ENCODE data around the gene MAD1L1. TPM values are rescaled to one million over a fixed set of nuclear protein-coding genes. Genes with fewer than 3 reads are reported as not detected.

MAD1L1 gene
- total RNA-seq, 2 donors from 2014 or later = 46.7 to 66.0 TPM

DNA sequence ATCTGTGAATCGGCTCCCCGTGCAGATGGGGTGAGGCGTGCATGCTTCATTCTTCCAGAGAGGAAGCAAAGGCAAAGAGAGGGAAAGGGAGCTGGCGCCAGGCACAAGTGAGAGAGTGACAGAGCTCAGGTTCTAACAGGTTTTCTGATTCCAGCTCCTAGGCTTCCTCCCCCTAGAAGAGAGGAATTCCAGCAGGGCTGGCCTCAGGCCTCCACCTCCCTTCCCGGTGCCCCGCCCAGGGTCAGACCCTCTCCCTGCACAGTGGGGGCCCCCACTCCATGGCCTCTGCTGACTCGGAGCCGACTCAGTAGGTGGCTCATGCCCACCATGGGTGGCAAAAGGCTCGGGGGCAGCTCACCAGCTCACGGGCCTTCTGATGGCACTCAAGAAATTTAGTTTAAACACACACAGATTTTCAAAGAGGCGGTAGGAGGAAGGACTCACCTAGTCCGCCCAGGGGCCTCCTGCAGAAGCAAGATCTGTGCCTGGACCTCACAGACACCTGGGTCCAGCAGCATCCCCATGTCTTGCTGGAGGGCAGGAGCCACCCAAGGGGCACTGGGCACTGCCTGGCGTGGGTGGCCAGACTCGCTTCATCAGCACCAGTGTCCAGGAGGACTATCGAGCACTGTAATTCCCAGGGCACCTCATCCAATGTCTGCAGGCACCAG, 183.5 kb downstream of the MAD1L1 start:
- ATAC-seq (replicated peaks) = no peak
- Mint-ChIP-seq H3K4me1 (no peaks in the 10 kb centered on the region), H3K4me3 (no peak overlapping the region), H3K9me3 (no peaks in the 10 kb centered on the region), H3K36me3 (ENCODE audit: low read depth) (no peaks in the 10 kb centered on the region), H3K27ac (no peak overlapping the region), H3K27me3 (no peaks in the 10 kb centered on the region)

DNA sequence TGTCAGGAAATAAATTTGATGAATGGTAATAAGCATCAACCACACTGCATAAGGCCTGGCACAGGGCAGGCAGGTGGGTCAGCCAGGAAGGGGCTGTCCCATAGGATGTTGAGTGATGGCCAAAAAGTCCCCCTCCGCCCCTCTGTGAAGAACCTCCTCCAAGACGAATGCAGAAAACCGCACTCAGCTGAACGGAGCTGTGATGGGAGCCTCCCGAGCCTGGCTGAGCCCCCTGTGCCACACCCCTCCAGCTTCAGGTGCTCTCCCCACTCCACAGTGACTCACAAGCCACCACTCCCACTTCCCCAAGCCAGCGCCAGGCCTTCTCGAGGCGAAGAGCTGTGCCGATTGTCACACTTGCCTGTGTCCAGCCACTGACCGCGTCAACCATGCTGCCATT, 184.2 kb downstream of the MAD1L1 start:
- Mint-ChIP-seq H3K4me1 (no peaks in the 10 kb centered on the region), H3K4me3 (no peak overlapping the region), H3K27ac (no peak overlapping the region), H3K9me3 (no peaks in the 10 kb centered on the region), H3K36me3 (ENCODE audit: low read depth) (no peaks in the 10 kb centered on the region), H3K27me3 (no peaks in the 10 kb centered on the region)
- no peak for ATAC-seq (replicated peaks)

DNA sequence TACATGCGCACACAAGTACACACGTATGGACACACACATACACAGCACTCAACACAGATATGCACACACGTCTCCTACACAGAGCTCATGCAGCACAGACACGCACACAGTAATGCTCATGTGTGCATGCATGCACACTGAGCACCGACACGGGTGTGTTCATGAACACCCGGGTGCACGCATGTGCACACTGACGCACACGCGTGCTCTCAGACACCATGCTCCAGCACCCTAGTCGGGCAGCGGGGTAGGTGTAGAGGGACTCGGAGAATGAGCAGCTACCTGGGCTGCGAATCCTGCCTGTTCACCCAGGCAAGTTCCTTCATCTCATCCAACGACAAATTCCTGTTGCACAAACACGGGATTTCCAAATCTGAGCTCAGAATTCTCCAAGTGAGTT, 184.7 kb downstream of the MAD1L1 start:
- ATAC-seq (replicated peaks) = no peak
- H3K9me3 Mint-ChIP-seq = no peaks in the 10 kb centered on the region
- H3K27ac Mint-ChIP-seq = no peak overlapping the region
- no peak overlapping the region for H3K4me3 Mint-ChIP-seq
- H3K27me3 Mint-ChIP-seq = no peaks in the 10 kb centered on the region
- no peaks in the 10 kb centered on the region for H3K4me1 Mint-ChIP-seq
- H3K36me3 Mint-ChIP-seq (ENCODE audit: low read depth) = no peaks in the 10 kb centered on the region

DNA sequence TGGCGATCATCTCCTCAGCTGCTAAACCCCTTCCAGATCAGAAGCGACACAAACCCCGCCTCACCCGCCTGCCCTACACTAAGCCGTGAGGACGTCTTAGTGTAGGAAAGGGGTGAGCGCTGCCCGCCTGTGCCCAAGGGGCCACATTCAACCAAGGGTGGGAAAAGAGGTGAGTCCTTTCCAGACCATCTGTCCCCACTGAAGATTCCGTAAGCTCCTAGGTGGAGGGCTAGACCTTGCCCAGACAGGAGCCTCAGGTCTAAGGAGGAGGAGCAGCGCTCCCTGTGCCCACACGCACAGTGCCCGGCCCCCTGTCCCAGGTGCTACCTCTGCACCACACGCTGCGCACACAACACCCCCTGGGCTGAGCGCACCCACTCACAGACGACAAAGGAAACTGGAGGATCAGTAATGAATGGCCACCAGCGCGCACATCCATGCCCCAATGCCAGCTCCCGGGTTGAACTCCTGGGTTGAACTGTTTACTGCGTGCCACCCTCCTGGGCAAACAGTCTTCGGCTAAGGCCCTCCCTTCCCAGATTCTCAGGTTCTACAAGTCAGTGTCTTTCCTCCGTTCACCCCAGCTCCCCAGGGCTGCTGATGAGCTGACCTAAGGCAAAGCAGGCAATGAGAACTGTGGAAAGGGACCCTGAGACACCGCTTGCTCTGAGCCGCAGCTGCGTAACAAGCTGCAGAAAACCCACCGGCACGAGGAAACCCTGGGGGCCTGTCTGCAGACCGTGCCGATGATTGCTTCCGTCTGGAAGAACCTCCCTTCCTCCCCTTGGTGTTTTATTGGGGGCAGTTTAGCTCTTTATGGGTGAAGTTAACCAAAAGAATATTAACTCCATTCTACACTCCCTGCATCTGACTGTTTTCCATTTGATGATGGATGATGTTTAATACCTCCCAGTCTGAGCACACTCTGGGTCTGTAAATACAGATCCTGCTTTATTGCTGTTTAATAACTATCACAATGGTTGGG, 185.9 kb downstream of the MAD1L1 start:
- H3K27me3 Mint-ChIP-seq = no peaks in the 10 kb centered on the region
- H3K9me3 Mint-ChIP-seq = no peaks in the 10 kb centered on the region

DNA sequence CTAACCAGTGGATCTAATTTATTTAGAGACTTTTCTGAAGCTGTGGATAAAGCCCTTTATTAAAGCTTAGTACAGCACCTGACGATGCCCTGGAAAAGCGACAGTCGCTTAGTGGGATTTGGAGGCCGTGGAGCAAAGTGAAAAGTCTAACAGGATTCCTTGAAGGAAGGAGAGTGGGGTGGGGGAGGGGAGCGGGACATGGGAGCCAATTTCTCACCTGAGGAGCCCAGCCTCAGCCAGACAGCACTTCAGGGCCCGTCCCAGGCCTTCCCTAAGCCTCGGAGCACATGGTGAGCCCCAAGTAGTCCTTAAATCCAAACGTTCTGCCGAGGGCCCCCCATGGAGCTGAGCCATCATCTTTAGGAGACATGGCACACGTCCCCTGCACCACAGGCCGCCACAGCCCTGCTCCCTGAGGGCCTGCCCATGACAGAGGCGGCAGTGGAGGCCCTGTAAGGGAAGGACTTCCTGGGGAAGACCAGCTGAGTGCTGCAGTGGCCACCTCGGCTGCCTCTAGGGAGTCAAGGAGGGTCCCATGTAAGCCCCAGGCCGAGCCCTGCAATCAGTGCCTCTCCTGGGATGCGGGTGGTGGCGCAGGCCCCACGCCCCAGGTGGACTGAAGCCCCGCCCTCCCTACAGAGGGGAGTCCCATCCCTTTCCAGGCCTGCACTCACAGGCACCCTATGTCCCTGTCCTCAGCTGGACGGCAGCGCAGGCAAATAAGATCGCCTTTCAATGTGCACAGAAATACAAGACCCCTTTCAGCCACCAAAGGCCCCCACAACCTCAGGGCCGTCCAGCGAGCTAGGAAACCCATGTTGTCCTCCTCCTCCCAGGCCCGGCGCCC, 187.0 kb downstream of the MAD1L1 start:
- no peak overlapping the region for H3K4me3 Mint-ChIP-seq
- H3K4me1 Mint-ChIP-seq = peaks cover 5% of the 10 kb centered on the region
- no peak for ATAC-seq (replicated peaks)
- H3K27ac Mint-ChIP-seq = no peak overlapping the region
- no peaks in the 10 kb centered on the region for H3K27me3 Mint-ChIP-seq
- H3K9me3 Mint-ChIP-seq = no peaks in the 10 kb centered on the region
- no peaks in the 10 kb centered on the region for H3K36me3 Mint-ChIP-seq (ENCODE audit: low read depth)

More for the DNA sequence above, 185.9 kb downstream of the MAD1L1 start:
- no peak overlapping the region for H3K4me3 Mint-ChIP-seq
- peaks cover 3% of the 10 kb centered on the region for H3K4me1 Mint-ChIP-seq
- H3K27ac Mint-ChIP-seq = no peak overlapping the region
- ATAC-seq (replicated peaks) = no peak
- no peaks in the 10 kb centered on the region for H3K36me3 Mint-ChIP-seq (ENCODE audit: low read depth)

DNA sequence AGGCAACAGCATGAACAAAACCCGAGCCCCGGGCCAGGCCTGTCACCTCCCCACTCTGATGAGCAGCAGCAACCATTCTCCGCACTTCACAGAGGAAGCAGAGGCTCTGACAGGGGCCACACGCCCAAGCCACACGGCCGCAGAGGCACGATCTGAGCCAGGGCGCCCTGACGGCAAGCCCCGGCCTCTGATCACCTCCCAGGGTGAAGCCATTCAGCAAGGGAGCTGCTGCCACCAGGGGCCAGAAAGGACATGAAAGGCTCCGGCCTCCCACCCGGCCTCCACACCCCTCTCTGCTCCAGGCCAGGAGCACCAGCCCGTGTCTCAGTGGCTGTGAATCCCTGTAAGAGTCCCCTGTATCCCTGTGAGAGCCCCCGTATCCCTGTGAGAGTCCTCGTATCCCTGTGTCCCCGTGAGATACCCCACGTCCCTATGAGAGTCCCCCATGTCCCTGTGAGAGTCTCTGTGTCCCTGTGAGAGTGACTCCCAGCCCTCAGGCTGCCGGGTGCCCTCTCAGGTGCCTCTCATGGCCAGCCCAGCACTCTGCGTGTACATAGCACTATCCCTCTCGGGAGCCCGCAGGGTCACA, 187.8 kb downstream of the MAD1L1 start:
- Mint-ChIP-seq H3K27ac (no peak overlapping the region), H3K4me1 (peaks cover 8% of the 10 kb centered on the region), H3K4me3 (no peak overlapping the region), H3K36me3 (ENCODE audit: low read depth) (no peaks in the 10 kb centered on the region), H3K27me3 (no peaks in the 10 kb centered on the region), H3K9me3 (no peaks in the 10 kb centered on the region)
- no peak for ATAC-seq (replicated peaks)

DNA sequence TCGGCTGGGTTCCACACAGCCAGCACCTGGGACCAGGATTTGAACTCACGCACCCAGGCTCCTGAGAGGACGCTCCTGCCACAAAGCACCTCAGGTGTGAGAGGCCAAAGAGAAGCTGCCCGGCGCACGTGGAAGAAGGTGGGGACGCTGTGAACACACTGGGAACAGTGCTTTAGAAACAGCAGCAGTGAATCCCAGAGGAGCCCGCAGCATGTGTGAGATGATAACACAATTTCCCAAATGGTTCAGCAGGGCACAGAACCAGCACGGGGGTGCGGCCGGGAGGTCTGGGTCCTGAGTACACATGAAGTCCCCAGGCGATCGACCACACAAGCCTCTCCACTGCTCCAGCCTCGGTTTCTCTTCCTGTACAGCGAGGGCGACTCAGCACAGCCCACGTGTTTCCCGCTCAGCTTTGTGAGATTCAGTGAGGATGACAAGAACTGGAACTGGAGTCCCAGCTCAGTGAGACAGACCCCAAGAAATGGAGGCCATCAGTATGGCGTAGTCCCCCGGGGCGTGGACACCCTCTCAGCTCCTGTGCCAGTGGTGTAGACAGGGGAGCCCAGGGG, 188.3 kb downstream of the MAD1L1 start:
- Mint-ChIP-seq H3K4me3 (no peak overlapping the region), H3K9me3 (no peaks in the 10 kb centered on the region), H3K4me1 (peaks cover 12% of the 10 kb centered on the region), H3K36me3 (ENCODE audit: low read depth) (no peaks in the 10 kb centered on the region), H3K27ac (no peak overlapping the region), H3K27me3 (no peaks in the 10 kb centered on the region)
- ATAC-seq (replicated peaks) = no peak

DNA sequence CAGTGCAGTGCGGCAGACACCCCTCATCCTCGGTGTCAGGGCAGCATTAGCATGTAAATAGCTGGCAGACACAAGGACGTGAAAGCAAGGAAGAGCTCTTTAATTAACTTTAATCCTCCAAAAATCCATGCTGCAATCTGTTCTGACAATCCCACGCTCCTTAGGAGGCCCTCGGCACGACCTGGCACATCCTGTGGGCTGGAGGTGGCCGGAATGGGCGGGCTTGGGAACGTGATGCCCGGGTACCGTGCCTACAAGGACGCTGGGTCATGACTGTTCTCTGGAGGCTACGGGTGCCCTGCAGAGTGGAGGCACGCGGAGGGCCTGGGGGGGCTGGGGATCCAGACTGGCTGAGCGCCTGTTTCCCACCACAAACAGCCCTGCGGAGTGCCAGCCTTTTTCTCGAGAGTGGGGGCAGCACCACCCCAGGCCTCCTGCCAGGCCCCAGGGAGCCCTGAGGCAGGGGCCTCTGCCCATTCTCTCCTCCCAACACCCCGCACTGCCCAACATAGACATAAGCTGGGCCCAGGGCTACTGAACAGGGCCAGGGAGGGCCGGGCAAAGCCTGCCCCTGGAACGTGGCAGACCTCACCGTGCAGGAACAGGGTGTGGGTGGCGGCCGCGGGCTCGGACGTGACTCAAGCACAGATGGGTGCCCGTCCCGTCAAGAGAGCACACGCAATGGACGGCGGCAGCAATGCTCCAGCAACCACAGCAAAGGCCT, 189.3 kb downstream of the MAD1L1 start:
- Mint-ChIP-seq H3K9me3 (no peaks in the 10 kb centered on the region), H3K27ac (no peak overlapping the region), H3K27me3 (no peaks in the 10 kb centered on the region), H3K4me1 (peaks cover 14% of the 10 kb centered on the region), H3K4me3 (no peak overlapping the region), H3K36me3 (ENCODE audit: low read depth) (no peaks in the 10 kb centered on the region)
- ATAC-seq (replicated peaks) = no peak

DNA sequence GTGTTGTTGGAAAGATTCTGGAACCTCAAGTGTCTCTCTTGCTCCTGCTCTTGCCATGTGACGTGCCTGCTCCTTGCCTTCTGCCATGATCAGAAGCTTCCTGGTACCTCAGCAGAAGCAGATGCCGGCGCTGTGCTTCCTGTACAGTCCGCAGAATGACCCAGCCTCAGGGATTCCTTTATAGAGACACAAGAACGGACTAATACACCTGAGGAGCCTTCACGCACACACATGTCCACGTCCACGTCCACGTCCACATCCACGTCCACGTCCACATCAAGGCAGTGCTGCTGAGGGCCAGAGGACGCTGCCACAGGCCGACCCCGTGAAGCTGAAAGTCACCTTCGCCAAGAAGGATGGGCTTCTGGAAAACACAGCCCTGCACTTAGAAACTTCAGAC, 190.1 kb downstream of the MAD1L1 start:
- Mint-ChIP-seq H3K27me3 (no peaks in the 10 kb centered on the region), H3K36me3 (ENCODE audit: low read depth) (no peaks in the 10 kb centered on the region), H3K4me1 (peaks cover 20% of the 10 kb centered on the region), H3K4me3 (no peak overlapping the region), H3K27ac (no peak overlapping the region), H3K9me3 (no peaks in the 10 kb centered on the region)
- ATAC-seq (replicated peaks) = no peak

DNA sequence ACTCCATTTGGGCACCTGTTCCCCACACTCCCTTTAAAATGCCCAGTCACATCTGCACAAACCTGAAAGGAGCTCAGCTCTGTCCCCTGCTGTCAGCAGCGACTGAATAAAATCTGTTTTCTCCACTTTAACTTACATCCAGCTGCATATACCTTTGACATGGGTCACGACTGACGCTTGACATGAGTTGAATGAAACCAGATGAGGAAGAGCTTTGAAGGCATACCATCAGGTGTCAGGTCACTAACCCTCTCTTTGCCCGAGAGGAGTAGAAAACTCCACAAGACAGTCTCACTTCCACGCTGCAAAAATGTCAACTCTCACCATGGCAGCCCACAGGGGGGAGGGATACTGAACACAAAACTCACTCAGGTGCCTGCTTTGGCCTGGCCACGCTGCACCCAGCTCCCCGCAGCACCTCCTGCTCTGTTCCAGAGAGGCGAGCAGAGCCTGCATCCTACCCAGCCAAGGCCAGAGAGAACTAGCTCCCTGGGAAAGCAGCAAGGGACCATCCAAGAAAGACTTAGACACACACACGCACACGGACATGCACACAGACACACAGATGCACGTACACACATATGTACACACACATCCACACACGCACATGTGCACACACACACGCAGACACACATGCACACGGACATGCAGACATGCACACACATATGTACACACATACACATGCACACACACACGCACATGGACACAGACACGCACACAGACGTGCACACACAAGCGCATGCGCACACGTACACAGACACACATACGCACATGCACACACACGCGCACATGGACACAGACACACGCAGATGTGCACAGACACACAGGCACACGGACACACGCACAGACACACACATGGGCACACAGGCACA, 191.0 kb downstream of the MAD1L1 start:
- no peaks in the 10 kb centered on the region for H3K9me3 Mint-ChIP-seq
- H3K27me3 Mint-ChIP-seq = no peaks in the 10 kb centered on the region
- ATAC-seq (replicated peaks) = no peak
- peaks cover 29% of the 10 kb centered on the region for H3K4me1 Mint-ChIP-seq
- no peak overlapping the region for H3K4me3 Mint-ChIP-seq
- H3K27ac Mint-ChIP-seq = no peak overlapping the region
- no peaks in the 10 kb centered on the region for H3K36me3 Mint-ChIP-seq (ENCODE audit: low read depth)

DNA sequence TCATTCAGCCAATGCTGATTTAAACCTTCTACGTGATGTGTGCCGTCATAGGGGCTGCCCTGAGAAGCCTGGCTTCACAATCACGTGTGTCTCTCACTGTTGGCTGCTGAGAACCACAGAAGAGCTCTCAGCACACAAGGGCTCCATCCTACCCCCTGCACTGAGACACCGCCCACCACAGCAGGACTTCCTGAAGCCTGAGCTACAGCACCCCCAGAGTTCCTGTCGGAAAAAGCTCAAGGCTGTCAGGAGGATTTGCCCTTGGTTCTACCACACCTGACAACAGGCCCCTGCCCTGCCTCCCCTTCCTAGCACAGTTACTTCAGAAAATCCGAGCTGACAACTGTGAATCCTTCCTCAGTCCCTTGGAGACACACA, 191.9 kb downstream of the MAD1L1 start:
- Mint-ChIP-seq H3K27ac (no peak overlapping the region), H3K36me3 (ENCODE audit: low read depth) (no peaks in the 10 kb centered on the region), H3K9me3 (no peaks in the 10 kb centered on the region), H3K27me3 (no peaks in the 10 kb centered on the region), H3K4me3 (no peak overlapping the region), H3K4me1 (peaks cover 30% of the 10 kb centered on the region)
- ATAC-seq (replicated peaks) = no peak

DNA sequence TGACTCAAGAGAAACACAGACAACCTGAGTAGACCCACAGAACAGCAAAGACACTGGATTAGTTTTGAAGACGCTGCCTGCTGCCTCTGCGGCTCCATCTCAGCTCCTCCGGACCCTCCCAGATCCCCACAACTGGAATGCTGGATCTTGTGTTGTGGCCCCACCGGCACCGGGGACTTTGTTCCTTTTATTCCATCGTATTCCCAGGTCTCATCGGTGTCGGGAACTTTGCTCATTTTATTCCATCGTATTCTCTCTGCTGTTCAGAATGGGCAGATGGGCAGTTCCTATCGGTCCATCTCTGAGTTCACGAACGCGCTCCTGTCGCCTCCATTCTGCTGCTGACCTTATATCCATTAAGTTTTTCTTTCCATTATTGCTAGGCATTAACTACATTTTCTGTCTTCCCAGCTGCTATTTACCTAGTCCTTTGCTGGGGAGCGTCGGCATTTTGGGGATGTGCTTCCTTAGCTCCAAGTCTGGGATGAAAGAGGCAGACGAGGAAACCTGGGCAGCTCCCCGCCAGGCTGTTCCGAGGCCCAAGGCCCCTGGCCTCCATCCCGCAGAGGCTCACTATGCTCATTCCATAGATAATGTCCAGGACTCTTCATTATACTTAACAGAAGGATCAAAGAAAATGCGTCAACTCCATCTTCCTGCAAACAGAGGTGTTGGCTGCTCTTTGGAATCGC, 192.4 kb downstream of the MAD1L1 start:
- H3K9me3 Mint-ChIP-seq = no peaks in the 10 kb centered on the region
- H3K4me3 Mint-ChIP-seq = no peak overlapping the region
- peaks cover 30% of the 10 kb centered on the region for H3K4me1 Mint-ChIP-seq
- no peaks in the 10 kb centered on the region for H3K36me3 Mint-ChIP-seq (ENCODE audit: low read depth)
- no peak overlapping the region for H3K27ac Mint-ChIP-seq
- no peak for ATAC-seq (replicated peaks)
- H3K27me3 Mint-ChIP-seq = no peaks in the 10 kb centered on the region

Measured in activated T-helper 17 cell treated with anti-CD3 and anti-CD28 coated beads, Interleukin-2, amount 50 U/mL, for 72 hours (primary cell).